ENCODE measurements around the gene GABRE. TPM values are rescaled to one million over a fixed set of nuclear protein-coding genes. Genes with fewer than 3 reads are reported as not detected.

GABRE gene
- total and polyA plus RNA-seq, 2 of the 13 experiments (the other 11 are each of a cell fraction or from before 2014, with no cell fraction given): 12.2 to 66.2 TPM

- no peaks in the 10 kb centered on the region for H3K79me2 ChIP-seq (ENCODE audit: insufficient read depth, low read length)
- intact Hi-C loops (cut with micrococcal nuclease; ENCODE audit: unreplicated experiment): no loop called here
- H3K4me1 ChIP-seq (ENCODE audit: insufficient read depth, low read length): peaks cover 76% of the 10 kb centered on the region
- peak; percentile 56 for FAIRE-seq
- BruUV-seq (replicated peaks): no TSS peak
- 96% methylated on average over 3 of the region's 4 CpGs for whole genome bisulfite sequencing (ENCODE audit: low lambda C conversion rate)
- H3K4me2 ChIP-seq (ENCODE audit: low read depth, low read length): no peak overlapping the region
- no peak for DNase-seq (ENCODE audit: low spot score)
- H3K4me3 ChIP-seq (replicated peaks in 1 of 3; ENCODE audit: insufficient read depth in 1 of 3, low read depth in 2 of 3, low read length in 3 of 3): no peak overlapping the region
- peak overlapping the region; percentile 35 for H3K27ac ChIP-seq (ENCODE audit: extremely low read length, insufficient read depth, low read length)
- H3K9me3 ChIP-seq (ENCODE audit: low read length): no peaks in the 10 kb centered on the region
- ChIA-PET POLR2A (interaction anchor here (6.3 kb wide), 1 partner anchor 12 kb away, joined by 91 read pairs; the partner anchor contains the start of gene GABRE), CTCF (ENCODE audit: low intra/inter-chr PET ratio, low total read pairs) (no interaction called here)
- ATAC-seq: no peak
- no peak overlapping the region for H3K9ac ChIP-seq (ENCODE audit: insufficient read depth, low read depth, low read length)
- H2AFZ ChIP-seq (ENCODE audit: low read length): no peak overlapping the region
- in situ Hi-C loops (cut with HindIII; ENCODE audit: extremely low pct_ligation_motif_present, low pct_unique_long_range_greater_than_20kb): no loop called here
- no peaks in the 10 kb centered on the region for H3K36me3 ChIP-seq (replicated peaks in 1 of 2; ENCODE audit: control insufficient read depth in 1 of 2, insufficient read depth in 2 of 2, low read length in 2 of 2)
- H4K20me1 ChIP-seq (ENCODE audit: insufficient read depth, low read length): no peaks in the 10 kb centered on the region
- no peaks in the 10 kb centered on the region for H3K27me3 ChIP-seq (ENCODE audit: control insufficient read depth in 1 of 2, insufficient read depth in 2 of 2, low read length in 2 of 2)
- TF ChIP-seq ZNF350 (CRISPR knock-in tag; IDR thresholded peaks at IDR 0.05; ENCODE audit: borderline replicate concordance, low read depth): no peak
- TF ChIP-seq NFAT5 (CRISPR knock-in tag; IDR thresholded peaks at IDR 0.05): no peak
- TF ChIP-seq RFX1 (IDR thresholded peaks at IDR 0.05): no peak
Observed at GRCh38 chrX:151984902-151985301, 10.4 kb upstream of the GABRE start.

Measured in HepG2 (cell line).